HepG2 (cell line): Measurements from ENCODE around the gene INO80B. TPM values are rescaled to one million over a fixed set of nuclear protein-coding genes. Genes with fewer than 3 reads are reported as not detected.

Source experiments
- ETV5 ChIP-seq: IDR thresholded peaks from 2 replicates; pipeline ENCODE4 v1.6.1; 2018; ENCODE audit warnings: missing biosample characterization, missing genetic modification reagents, inconsistent platforms, borderline replicate concordance
- MAF1 ChIP-seq: sonication (generic); formaldehyde crosslinking; IDR thresholded peaks from 2 replicates; pipeline ENCODE4 v1.5.0; 2020; ENCODE audit warnings: missing genetic modification reagents, borderline replicate concordance
- SRSF1 ChIP-seq: fragments of 200-400 bp; formaldehyde crosslinking; optimal IDR thresholded peaks from 2 replicates; pipeline ENCODE3; 2017; ENCODE audit warnings: mild to moderate bottlenecking, low read depth, low read length, moderate library complexity
- TGIF2 ChIP-seq: IDR thresholded peaks from 2 replicates; pipeline ENCODE4 v1.6.1; 2016; ENCODE audit warnings: control low read depth, missing compliant biosample characterization
- ZNF776 ChIP-seq: sonication (generic); formaldehyde crosslinking; IDR thresholded peaks from 2 replicates; pipeline ENCODE4 v1.4.0; 2020; ENCODE audit warnings: mild to moderate bottlenecking, missing genetic modification reagents
- polyA plus RNA-seq, 8 experiments: library from polyadenylated mRNA; depleted of rRNA in 3 of 8; stranded (reverse) in 7 of 8; unstranded in 1 of 8; fragments of >200 nt; fragmentation: Illumina TruSeq in 4 of 8; extraction: Trizol in 4 of 8; gene quantifications; 2 replicates each; pipeline versions ENCODE4 v1.2.1 to v1.2.3, GENCODE V29; 2011 to 2016; ENCODE audit warnings: low read depth in 4 of 8, missing spikeins in 1 of 8, mixed read lengths in 1 of 8; ENCODE audit not compliant: insufficient read depth in 1 of 8
- total RNA-seq, 5 experiments: library from RNA; depleted of rRNA; stranded (reverse); fragments of >200 nt; fragmentation: Illumina TruSeq; extraction: Trizol; gene quantifications; 2 replicates each; pipeline ENCODE4 v1.2.3, GENCODE V29; 2016; ENCODE audit warnings: low read depth in 1 of 5
- TF ChIP-seq, protein P1 (sequence below): sonication (generic); formaldehyde crosslinking; IDR thresholded peaks from 2 replicates; pipeline ENCODE4 v1.5.1; 2020; ENCODE audit warnings: mild to moderate bottlenecking, missing genetic modification reagents, borderline replicate concordance
- TF ChIP-seq, protein P2 (sequence below): sonication (generic); formaldehyde crosslinking; IDR thresholded peaks from 2 replicates; pipeline ENCODE4 v1.4.0; 2020; ENCODE audit warnings: missing genetic modification reagents
- TF ChIP-seq, protein P3 (sequence below): sonication (generic); formaldehyde crosslinking; IDR thresholded peaks from 2 replicates; pipeline ENCODE4 v1.4.0; 2020; ENCODE audit warnings: missing genetic modification reagents
- TF ChIP-seq, protein P4 (sequence below): sonication (generic); formaldehyde crosslinking; IDR thresholded peaks from 2 replicates; pipeline ENCODE4 v1.8.1; 2023; ENCODE audit warnings: mild to moderate bottlenecking, missing genetic modification reagents

Gene INO80B
- total and polyA plus RNA-seq, 2 of the 13 experiments (the other 11 are each of a cell fraction or from before 2014, with no cell fraction given) = 6.2 to 14.5 TPM

DNA sequence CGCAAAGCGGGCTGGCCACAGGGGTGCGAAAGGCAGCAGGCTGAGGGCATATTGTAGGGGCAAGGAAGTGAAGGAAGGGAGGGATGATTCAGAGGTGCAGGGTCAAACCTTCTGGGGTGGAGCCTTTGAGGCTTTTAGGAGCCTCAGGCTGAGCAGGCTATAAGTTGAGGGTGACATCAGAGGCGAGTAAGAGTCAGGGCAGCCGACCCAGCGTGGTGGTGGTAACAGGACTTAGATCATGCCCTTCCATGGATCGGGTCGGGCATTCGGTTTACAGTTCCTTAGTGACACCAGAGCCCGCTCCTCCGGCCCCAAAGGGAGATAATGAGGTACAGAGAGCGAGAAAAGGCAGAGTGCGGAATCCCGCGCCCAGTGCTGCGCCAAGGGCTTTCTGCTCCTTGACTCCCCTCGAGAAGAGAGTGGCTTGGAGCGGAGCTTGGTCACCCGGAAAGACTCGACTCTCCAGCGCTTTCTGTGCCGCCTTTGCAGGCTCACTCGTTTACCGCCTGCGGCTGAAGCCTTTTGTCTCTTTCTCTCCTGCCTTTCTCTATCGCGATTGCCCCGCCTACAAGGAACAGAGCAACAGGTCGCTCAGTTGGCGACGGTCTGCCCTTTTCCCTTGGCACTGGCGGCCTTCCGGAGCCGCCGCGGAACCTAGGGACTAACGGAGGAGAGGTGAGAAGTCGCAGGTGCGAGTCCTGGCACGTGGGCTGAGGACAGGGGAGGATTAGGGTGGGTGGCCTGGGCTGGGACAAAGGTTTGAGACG lies 43.8 kb downstream of the INO80B start (continued):
- TF ChIP-seq, protein P1, sequence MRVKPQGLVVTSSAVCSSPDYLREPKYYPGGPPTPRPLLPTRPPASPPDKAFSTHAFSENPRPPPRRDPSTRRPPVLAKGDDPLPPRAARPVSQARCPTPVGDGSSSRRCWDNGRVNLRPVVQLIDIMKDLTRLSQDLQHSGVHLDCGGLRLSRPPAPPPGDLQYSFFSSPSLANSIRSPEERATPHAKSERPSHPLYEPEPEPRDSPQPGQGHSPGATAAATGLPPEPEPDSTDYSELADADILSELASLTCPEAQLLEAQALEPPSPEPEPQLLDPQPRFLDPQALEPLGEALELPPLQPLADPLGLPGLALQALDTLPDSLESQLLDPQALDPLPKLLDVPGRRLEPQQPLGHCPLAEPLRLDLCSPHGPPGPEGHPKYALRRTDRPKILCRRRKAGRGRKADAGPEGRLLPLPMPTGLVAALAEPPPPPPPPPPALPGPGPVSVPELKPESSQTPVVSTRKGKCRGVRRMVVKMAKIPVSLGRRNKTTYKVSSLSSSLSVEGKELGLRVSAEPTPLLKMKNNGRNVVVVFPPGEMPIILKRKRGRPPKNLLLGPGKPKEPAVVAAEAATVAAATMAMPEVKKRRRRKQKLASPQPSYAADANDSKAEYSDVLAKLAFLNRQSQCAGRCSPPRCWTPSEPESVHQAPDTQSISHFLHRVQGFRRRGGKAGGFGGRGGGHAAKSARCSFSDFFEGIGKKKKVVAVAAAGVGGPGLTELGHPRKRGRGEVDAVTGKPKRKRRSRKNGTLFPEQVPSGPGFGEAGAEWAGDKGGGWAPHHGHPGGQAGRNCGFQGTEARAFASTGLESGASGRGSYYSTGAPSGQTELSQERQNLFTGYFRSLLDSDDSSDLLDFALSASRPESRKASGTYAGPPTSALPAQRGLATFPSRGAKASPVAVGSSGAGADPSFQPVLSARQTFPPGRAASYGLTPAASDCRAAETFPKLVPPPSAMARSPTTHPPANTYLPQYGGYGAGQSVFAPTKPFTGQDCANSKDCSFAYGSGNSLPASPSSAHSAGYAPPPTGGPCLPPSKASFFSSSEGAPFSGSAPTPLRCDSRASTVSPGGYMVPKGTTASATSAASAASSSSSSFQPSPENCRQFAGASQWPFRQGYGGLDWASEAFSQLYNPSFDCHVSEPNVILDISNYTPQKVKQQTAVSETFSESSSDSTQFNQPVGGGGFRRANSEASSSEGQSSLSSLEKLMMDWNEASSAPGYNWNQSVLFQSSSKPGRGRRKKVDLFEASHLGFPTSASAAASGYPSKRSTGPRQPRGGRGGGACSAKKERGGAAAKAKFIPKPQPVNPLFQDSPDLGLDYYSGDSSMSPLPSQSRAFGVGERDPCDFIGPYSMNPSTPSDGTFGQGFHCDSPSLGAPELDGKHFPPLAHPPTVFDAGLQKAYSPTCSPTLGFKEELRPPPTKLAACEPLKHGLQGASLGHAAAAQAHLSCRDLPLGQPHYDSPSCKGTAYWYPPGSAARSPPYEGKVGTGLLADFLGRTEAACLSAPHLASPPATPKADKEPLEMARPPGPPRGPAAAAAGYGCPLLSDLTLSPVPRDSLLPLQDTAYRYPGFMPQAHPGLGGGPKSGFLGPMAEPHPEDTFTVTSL (CRISPR knock-in tag) = 0 out of 2 replicates have a peak, but pooled peaks have one; percentile 36
- no peak for TF ChIP-seq ETV5 (CRISPR knock-in tag)
- TF ChIP-seq, protein P2, sequence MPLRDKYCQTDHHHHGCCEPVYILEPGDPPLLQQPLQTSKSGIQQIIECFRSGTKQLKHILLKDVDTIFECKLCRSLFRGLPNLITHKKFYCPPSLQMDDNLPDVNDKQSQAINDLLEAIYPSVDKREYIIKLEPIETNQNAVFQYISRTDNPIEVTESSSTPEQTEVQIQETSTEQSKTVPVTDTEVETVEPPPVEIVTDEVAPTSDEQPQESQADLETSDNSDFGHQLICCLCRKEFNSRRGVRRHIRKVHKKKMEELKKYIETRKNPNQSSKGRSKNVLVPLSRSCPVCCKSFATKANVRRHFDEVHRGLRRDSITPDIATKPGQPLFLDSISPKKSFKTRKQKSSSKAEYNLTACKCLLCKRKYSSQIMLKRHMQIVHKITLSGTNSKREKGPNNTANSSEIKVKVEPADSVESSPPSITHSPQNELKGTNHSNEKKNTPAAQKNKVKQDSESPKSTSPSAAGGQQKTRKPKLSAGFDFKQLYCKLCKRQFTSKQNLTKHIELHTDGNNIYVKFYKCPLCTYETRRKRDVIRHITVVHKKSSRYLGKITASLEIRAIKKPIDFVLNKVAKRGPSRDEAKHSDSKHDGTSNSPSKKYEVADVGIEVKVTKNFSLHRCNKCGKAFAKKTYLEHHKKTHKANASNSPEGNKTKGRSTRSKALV = peak; percentile 29; the same call in 1 of the 2 replicates
- no peak for TF ChIP-seq MAF1 (CRISPR knock-in tag)
- peak; percentile 58; the same call in 1 of the 2 replicates for TF ChIP-seq TGIF2 (CRISPR knock-in tag)
- TF ChIP-seq SRSF1 = peak; percentile 14
- TF ChIP-seq ZNF776 (CRISPR knock-in tag) = 0 out of 2 replicates have a peak, but pooled peaks have one; percentile 9
- TF ChIP-seq, protein P3, sequence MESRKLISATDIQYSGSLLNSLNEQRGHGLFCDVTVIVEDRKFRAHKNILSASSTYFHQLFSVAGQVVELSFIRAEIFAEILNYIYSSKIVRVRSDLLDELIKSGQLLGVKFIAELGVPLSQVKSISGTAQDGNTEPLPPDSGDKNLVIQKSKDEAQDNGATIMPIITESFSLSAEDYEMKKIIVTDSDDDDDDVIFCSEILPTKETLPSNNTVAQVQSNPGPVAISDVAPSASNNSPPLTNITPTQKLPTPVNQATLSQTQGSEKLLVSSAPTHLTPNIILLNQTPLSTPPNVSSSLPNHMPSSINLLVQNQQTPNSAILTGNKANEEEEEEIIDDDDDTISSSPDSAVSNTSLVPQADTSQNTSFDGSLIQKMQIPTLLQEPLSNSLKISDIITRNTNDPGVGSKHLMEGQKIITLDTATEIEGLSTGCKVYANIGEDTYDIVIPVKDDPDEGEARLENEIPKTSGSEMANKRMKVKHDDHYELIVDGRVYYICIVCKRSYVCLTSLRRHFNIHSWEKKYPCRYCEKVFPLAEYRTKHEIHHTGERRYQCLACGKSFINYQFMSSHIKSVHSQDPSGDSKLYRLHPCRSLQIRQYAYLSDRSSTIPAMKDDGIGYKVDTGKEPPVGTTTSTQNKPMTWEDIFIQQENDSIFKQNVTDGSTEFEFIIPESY = peak; percentile 60; the same call in 1 of the 2 replicates
- TF ChIP-seq, protein P4, sequence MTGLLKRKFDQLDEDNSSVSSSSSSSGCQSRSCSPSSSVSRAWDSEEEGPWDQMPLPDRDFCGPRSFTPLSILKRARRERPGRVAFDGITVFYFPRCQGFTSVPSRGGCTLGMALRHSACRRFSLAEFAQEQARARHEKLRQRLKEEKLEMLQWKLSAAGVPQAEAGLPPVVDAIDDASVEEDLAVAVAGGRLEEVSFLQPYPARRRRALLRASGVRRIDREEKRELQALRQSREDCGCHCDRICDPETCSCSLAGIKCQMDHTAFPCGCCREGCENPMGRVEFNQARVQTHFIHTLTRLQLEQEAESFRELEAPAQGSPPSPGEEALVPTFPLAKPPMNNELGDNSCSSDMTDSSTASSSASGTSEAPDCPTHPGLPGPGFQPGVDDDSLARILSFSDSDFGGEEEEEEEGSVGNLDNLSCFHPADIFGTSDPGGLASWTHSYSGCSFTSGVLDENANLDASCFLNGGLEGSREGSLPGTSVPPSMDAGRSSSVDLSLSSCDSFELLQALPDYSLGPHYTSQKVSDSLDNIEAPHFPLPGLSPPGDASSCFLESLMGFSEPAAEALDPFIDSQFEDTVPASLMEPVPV (CRISPR knock-in tag) = 0 out of 2 replicates have a peak, but pooled peaks have one; percentile 16
